GM21381 (cell line): ENCODE data around the gene CCPG1.
A peak's percentile ranks its signal among the peaks of the same experiment; 100 is the strongest.

ENCODE experiments used
- ATAC-seq: cut with Tn5 transposase; IDR thresholded peaks from one replicate; pipeline ENCODE4 v1.9.1; 2021; ENCODE audit warnings: mild to moderate bottlenecking, moderate library complexity; ENCODE audit not compliant: unreplicated experiment

CCPG1 gene

DNA sequence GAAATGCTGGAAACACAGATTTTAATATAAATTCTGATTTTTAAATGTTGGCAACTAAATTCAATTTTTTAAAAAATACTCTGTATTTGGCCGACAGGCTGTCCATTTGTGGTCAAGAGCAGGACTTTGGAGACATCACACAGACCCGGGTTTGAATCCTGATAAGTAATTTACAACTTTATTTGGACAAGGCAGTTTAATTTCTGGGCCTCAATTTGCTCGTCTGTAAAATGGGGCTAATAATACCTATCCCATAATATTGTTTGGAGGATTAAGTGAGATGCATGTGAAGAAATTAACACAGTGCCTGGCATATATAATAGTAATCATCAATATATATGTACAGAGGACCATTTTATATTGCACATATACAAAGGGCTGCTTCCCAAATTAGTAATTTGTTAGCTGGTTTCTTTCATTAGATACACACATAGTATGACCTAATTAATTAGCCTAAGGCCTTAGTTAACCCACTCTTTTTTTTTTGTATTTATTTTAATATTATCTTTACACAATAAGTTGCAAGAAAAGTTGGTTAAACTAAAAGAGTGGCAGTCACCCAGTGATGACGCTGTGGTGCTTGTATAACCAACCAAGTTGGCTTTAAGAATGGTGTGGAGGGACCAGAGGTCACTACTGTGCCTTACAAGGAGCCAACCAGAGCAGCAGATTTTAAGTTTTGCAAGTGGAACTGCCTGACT is 88.5 kb downstream of the CCPG1 start:
- peak; percentile 42 for ATAC-seq

DNA sequence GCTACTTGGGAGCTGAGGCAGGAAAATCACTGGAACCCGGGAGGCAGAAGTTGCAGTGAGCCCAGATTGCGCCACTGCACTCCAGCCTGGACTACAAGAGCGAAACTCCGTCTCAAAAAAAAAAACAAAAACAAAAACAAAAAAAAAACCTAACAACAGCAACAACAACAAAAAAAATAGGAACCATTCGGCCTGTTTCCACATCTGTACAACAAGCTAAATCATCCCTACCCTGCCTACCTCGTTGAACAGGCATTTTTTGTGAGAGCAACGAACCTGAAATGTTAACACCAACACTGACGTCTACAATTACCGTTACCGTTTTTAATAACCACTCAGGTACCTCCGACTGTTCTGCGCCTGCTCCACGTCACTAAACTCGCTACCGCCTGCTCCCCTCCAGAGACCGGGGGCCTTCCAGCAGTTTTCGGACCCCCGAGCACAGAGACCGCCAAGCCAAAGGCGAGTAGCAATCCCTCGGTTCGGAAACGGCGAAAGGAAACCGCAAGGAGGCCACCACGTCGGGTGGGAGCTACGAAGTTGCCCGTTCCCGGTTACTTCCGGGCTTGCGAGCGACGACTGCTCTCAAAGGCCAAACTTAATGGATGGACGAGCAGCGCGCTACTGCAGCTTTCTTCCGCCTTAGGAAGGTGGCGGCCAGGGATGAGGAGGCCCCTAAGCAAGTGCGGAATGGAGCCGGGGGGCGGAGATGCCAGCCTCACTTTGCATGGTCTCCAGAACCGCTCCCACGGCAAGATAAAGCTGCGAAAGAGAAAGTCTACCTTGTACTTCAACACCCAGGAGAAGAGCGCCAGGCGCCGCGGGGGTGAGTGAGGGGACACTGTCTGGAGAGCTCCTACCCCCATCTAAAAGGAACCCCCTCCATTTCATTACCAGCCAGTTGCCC is 89.3 kb downstream of the CCPG1 start, which contains the start of the genes PIGB and PIGBOS1:
PIGB (plus strand) TSS at position 635 of the 907 bp plus-strand sequence; CDS start at position 664, 29 bp downstream.
PIGBOS1 (minus strand) TSS at position 536 of the 907 bp plus-strand sequence. CDS start 1,331 bp downstream, outside the sequence.
- ATAC-seq = peak; percentile 90
